Gastroesophageal sphincter (tissue), 4 donors: ENCODE data around the gene ELL. TPM values are rescaled to one million over a fixed set of nuclear protein-coding genes. Genes with fewer than 3 reads are reported as not detected.

Experiments used
- ATAC-seq: fragments of 150-250 bp; one replicate; pipeline ENCODE4 v1.9.1; 2016; ENCODE audit warnings: mild to moderate bottlenecking, moderate library complexity
- H3K27ac ChIP-seq, 4 donors: fragments of 200-600 bp; sonication (generic) in 3 of 4; 1 replicate in 3 of 4; 2 replicates in 1 of 4; pipeline ENCODE4 v1.5.1; 2016 to 2019
- H3K27me3 ChIP-seq: fragments of 200-600 bp; sonication (generic); one replicate; pipeline ENCODE4 v1.5.1; 2019
- H3K36me3 ChIP-seq, 2 donors: fragments of 200-600 bp; sonication (generic); one replicate each; pipeline ENCODE4 v1.5.1; 2019; ENCODE audit warnings: control low read depth in 1 of 2
- H3K4me1 ChIP-seq, 3 donors: fragments of 200-600 bp; sonication (generic); 1 replicate in 2 of 3; 2 replicates in 1 of 3; pipeline ENCODE4 v1.5.1; 2016 to 2019; ENCODE audit warnings: control low read depth in 2 of 3
- H3K4me3 ChIP-seq, 2 donors: fragments of 200-600 bp; sonication (generic); one replicate each; pipeline ENCODE4 v1.5.1; 2019; ENCODE audit warnings: mild to moderate bottlenecking in 1 of 2, moderate library complexity in 1 of 2
- H3K9me3 ChIP-seq, 3 donors: fragments of 200-600 bp; sonication (generic); one replicate each; pipeline ENCODE4 v1.5.1; 2017 to 2019; ENCODE audit warnings: control low read depth in 2 of 3
- EP300 ChIP-seq: sonication (generic); formaldehyde crosslinking; IDR thresholded peaks from one replicate; pipeline ENCODE4 v1.6.1; 2017; ENCODE audit warnings: antibody characterized with exemption, mild to moderate bottlenecking
- POLR2A ChIP-seq, 2 donors: fragments of 450-650 bp; IDR thresholded peaks; one replicate each; pipeline ENCODE4 v1.6.1; 2017; ENCODE audit warnings: antibody characterized with exemption in 2 of 2, mild to moderate bottlenecking in 2 of 2, moderate library complexity in 1 of 2
- POLR2AphosphoS5 ChIP-seq: sonication (generic); formaldehyde crosslinking; IDR thresholded peaks from one replicate; pipeline ENCODE4 v1.6.1; 2017; ENCODE audit warnings: antibody characterized with exemption
- WGBS, 2 donors: methylation state at CpG; one replicate each; pipeline ENCODE4 v1.1.5; 2018; ENCODE audit warnings: low coverage in 1 of 2; 5-methylcytosine and 5-hydroxymethylcytosine counted together
- total RNA-seq, 4 donors: library from RNA; depleted of rRNA; stranded (reverse); fragments of >200 nt; gene quantifications; one replicate each; pipeline ENCODE4 v1.1.0, GENCODE V29; 2016
- TF ChIP-seq, protein P1 (sequence below), 4 experiments: fragments of 200-600 bp in 2 of 4; fragments of 450-650 bp in 2 of 4; sonication (generic) in 1 of 4; IDR thresholded peaks; one replicate each; pipeline ENCODE4 v1.5.1; 2017 to 2019; ENCODE audit warnings: antibody characterized with exemption in 4 of 4, mild to moderate bottlenecking in 2 of 4, moderate library complexity in 2 of 4

Gene ELL
- total RNA-seq, 4 donors from 2014 or later: 12.5 to 19.0 (median 14.7) TPM

DNA sequence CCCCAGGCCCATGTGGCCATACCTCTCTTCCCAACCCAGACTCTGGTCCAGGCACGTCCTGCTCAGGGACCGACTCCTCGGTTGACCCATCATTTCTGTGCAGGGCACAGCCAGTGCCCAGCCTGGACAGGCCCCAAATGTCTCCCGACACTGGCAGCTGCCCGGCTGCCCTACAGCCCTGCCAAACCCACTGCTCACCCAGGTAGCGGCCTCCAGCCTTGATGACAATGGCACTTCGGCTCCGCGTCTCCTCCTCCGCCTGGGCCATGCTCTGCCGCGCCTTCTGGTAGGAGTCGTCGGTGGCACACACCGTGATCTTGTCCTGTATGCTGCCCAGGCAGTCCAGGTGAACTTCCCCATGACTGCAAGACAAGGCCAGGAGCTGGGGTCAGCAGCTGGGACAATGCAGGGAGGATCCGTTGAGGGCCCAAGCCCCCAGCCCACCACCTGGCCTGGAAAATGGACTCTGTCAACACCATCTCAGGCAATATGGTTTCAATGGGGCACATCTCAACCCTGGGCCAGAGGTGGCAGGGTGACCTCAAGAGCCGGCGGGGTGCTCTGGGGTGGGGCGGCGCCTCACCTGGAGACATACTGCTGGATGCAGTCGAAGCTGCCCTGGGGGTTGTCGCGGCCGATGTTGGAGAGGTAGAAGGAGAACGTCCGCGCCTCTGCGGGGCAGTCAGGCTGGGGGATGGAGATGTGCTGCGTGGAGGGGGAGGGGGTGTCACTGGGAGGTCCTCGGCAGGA lies 56.5 kb downstream of the ELL start:
- Histone ChIP-seq H3K36me3 (peaks cover 0 to 19% of the 10 kb centered on the region in 2 donors), H3K4me3 (no peak overlapping the region), H3K4me1 (peaks cover 12 to 98% (median 56%) of the 10 kb centered on the region in 3 donors), H3K9me3 (no peaks in the 10 kb centered on the region), H3K27ac (peak overlapping the region; percentile 18 to 91 (median 80)), H3K27me3 (no peaks in the 10 kb centered on the region)
- no peak for TF ChIP-seq EP300
- TF ChIP-seq POLR2AphosphoS5: no peak
- TF ChIP-seq, protein P1, sequence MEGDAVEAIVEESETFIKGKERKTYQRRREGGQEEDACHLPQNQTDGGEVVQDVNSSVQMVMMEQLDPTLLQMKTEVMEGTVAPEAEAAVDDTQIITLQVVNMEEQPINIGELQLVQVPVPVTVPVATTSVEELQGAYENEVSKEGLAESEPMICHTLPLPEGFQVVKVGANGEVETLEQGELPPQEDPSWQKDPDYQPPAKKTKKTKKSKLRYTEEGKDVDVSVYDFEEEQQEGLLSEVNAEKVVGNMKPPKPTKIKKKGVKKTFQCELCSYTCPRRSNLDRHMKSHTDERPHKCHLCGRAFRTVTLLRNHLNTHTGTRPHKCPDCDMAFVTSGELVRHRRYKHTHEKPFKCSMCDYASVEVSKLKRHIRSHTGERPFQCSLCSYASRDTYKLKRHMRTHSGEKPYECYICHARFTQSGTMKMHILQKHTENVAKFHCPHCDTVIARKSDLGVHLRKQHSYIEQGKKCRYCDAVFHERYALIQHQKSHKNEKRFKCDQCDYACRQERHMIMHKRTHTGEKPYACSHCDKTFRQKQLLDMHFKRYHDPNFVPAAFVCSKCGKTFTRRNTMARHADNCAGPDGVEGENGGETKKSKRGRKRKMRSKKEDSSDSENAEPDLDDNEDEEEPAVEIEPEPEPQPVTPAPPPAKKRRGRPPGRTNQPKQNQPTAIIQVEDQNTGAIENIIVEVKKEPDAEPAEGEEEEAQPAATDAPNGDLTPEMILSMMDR (IDR thresholded peaks at IDR 0.05): no peak
- TF ChIP-seq POLR2A (IDR thresholded peaks at IDR 0.05): no peak
- ATAC-seq: no peak
- 45 to 69% methylated on average over 2 to 3 of the region's 30 CpGs for WGBS, 2 donors

DNA sequence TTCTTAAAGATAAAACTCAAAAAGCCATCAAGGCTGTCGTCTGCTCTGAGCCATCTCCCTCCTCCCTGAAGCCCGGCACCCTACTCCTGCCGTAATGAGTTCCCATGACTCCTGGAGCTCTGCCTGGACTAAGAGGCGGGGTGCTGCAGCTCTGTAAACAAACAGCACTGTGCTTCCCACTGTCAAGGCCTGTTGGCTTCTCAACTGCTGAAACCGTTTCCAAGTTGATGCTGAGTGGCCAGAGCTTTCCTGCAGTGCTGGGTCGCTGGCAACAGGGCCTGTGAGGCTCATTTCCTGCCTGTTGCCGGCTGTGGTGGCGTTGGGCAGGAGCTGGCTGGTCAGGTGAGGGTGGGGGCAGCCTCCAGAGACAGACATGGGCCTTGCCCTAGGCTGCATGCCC lies 57.2 kb downstream of the ELL start:
- no peak overlapping the region for H3K4me3 ChIP-seq

DNA sequence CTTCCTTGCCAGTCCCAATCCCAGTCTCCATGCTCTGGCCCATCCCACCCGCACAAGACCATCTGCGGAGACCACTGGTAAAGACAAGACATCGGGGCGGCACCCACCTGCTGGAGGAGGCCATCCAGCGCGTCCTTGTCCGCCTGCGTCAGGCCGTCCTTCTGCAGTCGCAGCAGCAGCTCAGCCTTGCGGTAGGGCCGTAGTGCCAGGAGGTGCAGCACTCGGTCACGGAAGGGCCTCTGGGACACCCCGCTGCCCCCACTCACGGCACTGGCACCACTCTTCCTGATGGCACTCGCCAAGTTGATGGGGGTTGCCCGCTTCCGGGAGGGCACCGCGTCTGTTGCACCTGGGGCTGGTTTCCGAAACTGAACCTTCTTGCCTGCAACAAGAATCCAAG lies 60.4 kb downstream of the ELL start:
- H3K36me3 ChIP-seq: peaks cover 0 to 36% of the 10 kb centered on the region in 2 donors

More for the DNA sequence above, 57.2 kb downstream of the ELL start:
- Histone ChIP-seq H3K36me3 (peaks cover 0 to 19% of the 10 kb centered on the region in 2 donors), H3K9me3 (no peaks in the 10 kb centered on the region), H3K27me3 (no peaks in the 10 kb centered on the region), H3K4me1 (peaks cover 15 to 97% (median 53%) of the 10 kb centered on the region in 3 donors), H3K27ac (peak overlapping the region; percentile 18 to 91 (median 80))
- TF ChIP-seq EP300 (no peak), POLR2A (IDR thresholded peaks at IDR 0.05) (no peak), POLR2AphosphoS5 (peak; percentile 91)
- ATAC-seq: peak; percentile 69
- WGBS, 2 donors: 0% methylated on average over 5 of the region's 8 CpGs; no CpG with 5 or more reads in 1 of the 2 donors

DNA sequence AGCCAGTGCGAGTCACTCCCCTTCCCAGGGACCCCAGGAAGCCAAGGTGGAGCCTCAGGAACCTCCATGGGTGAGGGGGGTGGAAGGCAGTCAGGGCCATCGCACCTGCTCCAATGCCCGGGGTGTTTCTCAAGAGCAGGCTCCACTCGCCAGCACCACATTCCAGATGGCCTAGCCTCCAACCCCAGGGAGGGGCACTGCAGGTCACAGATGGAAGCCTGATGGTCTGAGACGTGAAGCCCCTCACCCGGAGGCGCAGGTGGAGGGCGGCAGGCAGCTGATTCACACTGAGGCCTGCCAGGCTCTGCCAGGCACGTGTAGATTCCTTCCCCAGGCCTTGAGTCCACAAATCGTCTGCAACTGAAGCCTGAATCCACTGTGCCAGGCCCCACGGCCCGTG lies 61.0 kb downstream of the ELL start:
- ATAC-seq: no peak
- TF ChIP-seq POLR2AphosphoS5: no peak
- no peak for TF ChIP-seq EP300
- TF ChIP-seq, protein P1 (IDR thresholded peaks at IDR 0.05): no peak
- no peak for TF ChIP-seq POLR2A (IDR thresholded peaks at IDR 0.05)
- Histone ChIP-seq H3K27ac (peak overlapping the region; percentile 45 to 99 (median 90)), H3K36me3 (peaks cover 0 to 42% of the 10 kb centered on the region in 2 donors), H3K4me1 (peaks cover 15 to 98% (median 51%) of the 10 kb centered on the region in 3 donors), H3K9me3 (no peaks in the 10 kb centered on the region), H3K4me3 (no peak overlapping the region), H3K27me3 (no peaks in the 10 kb centered on the region)
- WGBS, 2 donors: no CpG with 5 or more reads among the region's 12 CpGs

More for the DNA sequence above, 60.4 kb downstream of the ELL start:
- TF ChIP-seq POLR2A (IDR thresholded peaks at IDR 0.05) (no peak), EP300 (no peak), POLR2AphosphoS5 (no peak)
- TF ChIP-seq, protein P1 (IDR thresholded peaks at IDR 0.05): no peak
- no peaks in the 10 kb centered on the region for H3K9me3 ChIP-seq
- ATAC-seq: no peak
- peaks cover 15 to 99% (median 56%) of the 10 kb centered on the region in 3 donors for H3K4me1 ChIP-seq
- peak overlapping the region in 3 of 4 donors; percentile 90 to 99 (median 91) for H3K27ac ChIP-seq
- H3K4me3 ChIP-seq: no peak overlapping the region
- no peaks in the 10 kb centered on the region for H3K27me3 ChIP-seq
- WGBS, 2 donors: no CpG with 5 or more reads among the region's 22 CpGs

DNA sequence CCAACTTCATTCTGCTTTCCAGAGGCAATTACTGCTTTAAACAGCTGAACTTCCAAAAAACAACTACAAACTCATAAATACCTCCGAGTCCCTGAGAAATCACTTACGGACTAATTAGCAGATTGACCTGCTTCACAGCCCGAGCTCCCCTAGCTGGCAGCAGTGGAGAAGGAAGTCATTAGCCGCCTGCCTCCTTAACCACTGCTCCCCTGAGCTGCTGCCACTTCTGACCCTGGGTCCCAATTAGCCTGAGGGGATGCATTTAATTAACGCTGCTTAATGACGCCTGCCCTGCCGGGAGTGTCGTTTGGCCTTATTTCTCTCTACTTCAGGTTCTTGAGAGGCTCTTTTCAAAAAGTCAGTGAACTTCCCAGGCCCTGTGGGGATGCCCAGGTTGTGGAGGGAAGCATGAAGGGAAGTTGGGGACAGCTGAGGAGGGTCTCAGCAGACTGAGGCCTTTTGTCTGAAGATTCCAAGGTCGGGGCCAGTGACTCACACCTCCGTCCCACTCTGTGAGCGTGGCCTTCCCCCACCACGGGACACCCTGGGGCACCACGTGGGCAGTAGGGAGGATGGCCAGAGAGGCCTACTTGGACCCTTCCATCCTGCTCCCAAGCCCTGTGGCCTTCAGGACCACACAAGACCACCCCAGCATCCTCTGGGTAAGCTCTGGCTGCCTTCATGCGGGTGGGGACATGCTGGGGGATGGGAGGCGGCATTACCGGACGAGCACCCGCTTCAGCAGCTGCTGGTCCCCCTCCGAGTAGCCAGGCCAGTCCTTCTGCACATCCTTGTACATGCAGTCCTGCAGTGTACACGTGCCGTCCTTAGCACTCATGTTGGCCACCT lies 64.2 kb downstream of the ELL start:
- peak overlapping the region in 3 of 4 donors; percentile 90 to 99 (median 91) for H3K27ac ChIP-seq
- H3K27me3 ChIP-seq: no peaks in the 10 kb centered on the region
- no peak overlapping the region for H3K4me3 ChIP-seq
- no peak for TF ChIP-seq POLR2A (IDR thresholded peaks at IDR 0.05)
- TF ChIP-seq POLR2AphosphoS5: no peak
- TF ChIP-seq, protein P1 (IDR thresholded peaks at IDR 0.05): no peak
- TF ChIP-seq EP300: no peak
- ATAC-seq: no peak
- H3K36me3 ChIP-seq: peaks cover 0 to 50% of the 10 kb centered on the region in 2 donors
- WGBS, 2 donors: 58 to 85% methylated on average over 5 to 8 of the region's 21 CpGs
- peaks cover 8 to 66% (median 31%) of the 10 kb centered on the region in 3 donors for H3K4me1 ChIP-seq
- no peaks in the 10 kb centered on the region for H3K9me3 ChIP-seq
